NCI-H510A treated with DMSO at 0.1 percent for 48 hours (cell line): ENCODE measurements around the gene ZDHHC9.
A peak's percentile ranks its signal among the peaks of the same experiment; 100 is the strongest.

ENCODE experiments used
- DNase-seq: peaks from one replicate; lab custom pipeline; 2025; lab: John Stamatoyannopoulos, UW

The ZDHHC9 gene

GRCh38 chrX:129785160-129785947, 58.3 kb downstream of the ZDHHC9 start:
- no peak for DNase-seq

GRCh38 chrX:129784371-129784770, 59.3 kb downstream of the ZDHHC9 start:
- DNase-seq: no peak

GRCh38 chrX:129783291-129783713, 60.4 kb downstream of the ZDHHC9 start:
- DNase-seq: no peak

- DNase-seq: no peak
These were observed 61.0 kb downstream of the ZDHHC9 start for GRCh38 chrX:129782706-129783105.

GRCh38 chrX:129781680-129782495, 61.8 kb downstream of the ZDHHC9 start:
- DNase-seq: no peak

GRCh38 chrX:129781134-129781672, 62.5 kb downstream of the ZDHHC9 start:
- DNase-seq: no peak

GRCh38 chrX:129780441-129781105, 63.1 kb downstream of the ZDHHC9 start:
- no peak for DNase-seq

- no peak for DNase-seq
These were observed 63.9 kb downstream of the ZDHHC9 start, which contains the start of gene SASH3 for GRCh38 chrX:129779747-129780146. Gene SASH3 (plus strand): TSS chrX:129779949. CDS start chrX:129780098, 149 bp downstream.

- DNase-seq: no peak
These were observed 64.5 kb downstream of the ZDHHC9 start for GRCh38 chrX:129779086-129779672.

GRCh38 chrX:129777218-129778030, 66.3 kb downstream of the ZDHHC9 start:
- DNase-seq: peak; percentile 56

- no peak for DNase-seq
These were observed 69.8 kb downstream of the ZDHHC9 start for GRCh38 chrX:129773649-129774458.

- no peak for DNase-seq
These were observed 70.8 kb downstream of the ZDHHC9 start for GRCh38 chrX:129772796-129773431.

- no peak for DNase-seq
These were observed 72.3 kb downstream of the ZDHHC9 start for GRCh38 chrX:129771266-129771995.

- DNase-seq: no peak
These were observed 74.1 kb downstream of the ZDHHC9 start for GRCh38 chrX:129769467-129770154.

GRCh38 chrX:129768586-129769466, 74.9 kb downstream of the ZDHHC9 start:
- no peak for DNase-seq

GRCh38 chrX:129768186-129768585, 75.5 kb downstream of the ZDHHC9 start:
- DNase-seq: no peak

- DNase-seq: no peak
These were observed 80.0 kb downstream of the ZDHHC9 start for GRCh38 chrX:129763666-129764065.
